ENCODE results near the gene FSTL4.

Gene FSTL4

GRCh38 chr5:133387091-133387490, 225.2 kb downstream of the FSTL4 start:
- no peak for DNase-seq (ENCODE audit: low read depth, low spot score)
- in situ Hi-C loops (cut with HindIII; ENCODE audit: low sequenced_read_pairs), result no loop called here
- H3K4me3 ChIP-seq (ENCODE audit: low read depth, low read length), result no peak overlapping the region
- TF ChIP-seq, protein P1, sequence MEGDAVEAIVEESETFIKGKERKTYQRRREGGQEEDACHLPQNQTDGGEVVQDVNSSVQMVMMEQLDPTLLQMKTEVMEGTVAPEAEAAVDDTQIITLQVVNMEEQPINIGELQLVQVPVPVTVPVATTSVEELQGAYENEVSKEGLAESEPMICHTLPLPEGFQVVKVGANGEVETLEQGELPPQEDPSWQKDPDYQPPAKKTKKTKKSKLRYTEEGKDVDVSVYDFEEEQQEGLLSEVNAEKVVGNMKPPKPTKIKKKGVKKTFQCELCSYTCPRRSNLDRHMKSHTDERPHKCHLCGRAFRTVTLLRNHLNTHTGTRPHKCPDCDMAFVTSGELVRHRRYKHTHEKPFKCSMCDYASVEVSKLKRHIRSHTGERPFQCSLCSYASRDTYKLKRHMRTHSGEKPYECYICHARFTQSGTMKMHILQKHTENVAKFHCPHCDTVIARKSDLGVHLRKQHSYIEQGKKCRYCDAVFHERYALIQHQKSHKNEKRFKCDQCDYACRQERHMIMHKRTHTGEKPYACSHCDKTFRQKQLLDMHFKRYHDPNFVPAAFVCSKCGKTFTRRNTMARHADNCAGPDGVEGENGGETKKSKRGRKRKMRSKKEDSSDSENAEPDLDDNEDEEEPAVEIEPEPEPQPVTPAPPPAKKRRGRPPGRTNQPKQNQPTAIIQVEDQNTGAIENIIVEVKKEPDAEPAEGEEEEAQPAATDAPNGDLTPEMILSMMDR (IDR thresholded peaks at IDR 0.05; ENCODE audit: low read depth, low read length), result no peak

DNA sequence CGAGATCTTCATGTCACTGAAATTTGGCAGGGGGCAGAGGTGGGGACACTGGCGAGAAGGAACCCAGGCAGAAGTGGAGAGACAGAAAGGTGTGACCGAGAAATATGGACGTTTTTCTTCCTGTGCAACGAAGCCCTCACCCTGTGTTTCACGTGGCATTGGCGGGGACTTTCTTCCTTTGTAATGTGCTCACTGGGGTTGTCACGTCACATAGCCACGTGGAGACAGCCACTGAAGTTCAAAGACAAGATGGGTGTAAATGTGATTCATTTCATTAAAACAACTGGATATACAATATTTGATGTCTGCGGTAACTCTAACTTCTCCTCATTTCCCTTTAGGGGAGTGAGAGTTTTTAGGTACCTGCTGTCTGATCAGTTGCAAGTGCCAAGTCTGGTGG, 225.7 kb downstream of the FSTL4 start:
- no peak overlapping the region for H3K4me3 ChIP-seq (ENCODE audit: low read depth, low read length)
- TF ChIP-seq, protein P1 (IDR thresholded peaks at IDR 0.05; ENCODE audit: low read depth, low read length), result no peak
- DNase-seq (ENCODE audit: low read depth, low spot score), result no peak
- in situ Hi-C loops (cut with HindIII; ENCODE audit: low sequenced_read_pairs), result no loop called here

DNA sequence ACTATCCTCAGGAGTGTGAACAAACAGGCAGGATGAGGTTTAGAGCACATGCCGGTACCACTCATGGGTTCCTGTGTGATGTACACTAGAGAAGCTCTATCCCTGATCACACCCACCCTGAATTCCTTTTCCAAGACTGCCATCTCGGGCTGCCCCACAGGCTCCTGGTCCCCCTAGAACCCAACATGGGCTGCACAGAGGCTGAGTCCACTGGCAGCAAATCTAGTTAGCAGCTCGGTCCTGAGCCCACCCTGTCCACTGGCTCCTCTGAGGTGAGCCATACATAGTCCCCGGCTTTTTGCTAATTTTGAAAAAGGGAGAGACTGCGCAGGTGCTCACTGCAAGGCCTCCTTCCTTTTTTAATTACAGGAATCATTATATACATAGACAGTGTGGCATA, 227.0 kb downstream of the FSTL4 start:
- TF ChIP-seq, protein P1 (IDR thresholded peaks at IDR 0.05; ENCODE audit: low read depth, low read length), result no peak
- no peak for DNase-seq (ENCODE audit: low read depth, low spot score)
- in situ Hi-C loops (cut with HindIII; ENCODE audit: low sequenced_read_pairs), result no loop called here
- no peak overlapping the region for H3K4me3 ChIP-seq (ENCODE audit: low read depth, low read length)

DNA sequence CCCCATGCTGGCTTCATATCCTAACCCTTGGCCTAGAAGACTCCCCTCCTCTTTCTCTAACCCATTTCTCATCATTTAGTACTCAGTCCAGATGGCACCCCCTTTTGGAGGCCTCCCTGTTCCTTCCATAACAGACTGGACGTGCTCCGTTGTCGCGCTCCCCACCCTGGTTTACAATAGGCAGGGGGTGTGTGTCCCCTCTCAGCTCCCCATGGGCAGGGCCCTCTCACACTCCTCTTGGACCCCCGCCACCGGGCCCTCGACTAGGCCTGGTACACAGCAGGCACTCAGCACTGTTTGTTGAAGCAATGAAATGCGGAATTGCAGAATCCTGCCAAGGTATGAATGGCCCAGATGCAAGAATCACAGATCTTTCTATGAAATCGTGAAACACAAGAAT, 227.4 kb downstream of the FSTL4 start:
- TF ChIP-seq, protein P1 (IDR thresholded peaks at IDR 0.05; ENCODE audit: low read depth, low read length), result no peak
- H3K4me3 ChIP-seq (ENCODE audit: low read depth, low read length), result no peak overlapping the region
- DNase-seq (ENCODE audit: low read depth, low spot score), result no peak
- in situ Hi-C loops (cut with HindIII; ENCODE audit: low sequenced_read_pairs), result no loop called here

GRCh38 chr5:133384120-133384855, 228.1 kb downstream of the FSTL4 start:
- DNase-seq (ENCODE audit: low read depth, low spot score), result no peak
- TF ChIP-seq, protein P1 (IDR thresholded peaks at IDR 0.05; ENCODE audit: low read depth, low read length), result no peak
- in situ Hi-C loops (cut with HindIII; ENCODE audit: low sequenced_read_pairs), result no loop called here
- H3K4me3 ChIP-seq (ENCODE audit: low read depth, low read length), result no peak overlapping the region

DNA sequence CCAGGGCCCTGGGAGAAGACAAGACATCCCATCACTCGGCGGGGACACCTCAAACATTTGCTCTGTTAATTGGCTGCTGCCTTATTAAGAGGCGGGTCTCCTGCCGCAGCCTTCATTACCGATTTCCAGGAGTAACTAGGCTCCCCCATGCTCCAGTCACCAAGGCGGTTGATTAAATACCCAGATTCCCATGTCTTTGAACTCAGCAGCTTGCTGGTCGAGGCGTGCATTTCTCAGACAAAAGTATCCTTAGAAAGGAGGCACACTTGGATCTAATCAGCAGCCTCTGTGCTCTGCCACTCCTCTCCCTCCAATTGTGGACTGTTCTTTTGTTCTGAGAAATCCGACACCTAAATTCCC, 228.8 kb downstream of the FSTL4 start:
- no peak for DNase-seq (ENCODE audit: low read depth, low spot score)
- in situ Hi-C loops (cut with HindIII; ENCODE audit: low sequenced_read_pairs), result no loop called here
- TF ChIP-seq, protein P1 (IDR thresholded peaks at IDR 0.05; ENCODE audit: low read depth, low read length), result no peak
- H3K4me3 ChIP-seq (ENCODE audit: low read depth, low read length), result no peak overlapping the region

Measured in astrocyte of the spinal cord (primary cell).